ENCODE data around the gene NCAM1.

NCAM1 gene

GRCh38 chr11:113168354-113169342, 207.4 kb downstream of the NCAM1 start:
- DNase-seq (ENCODE audit: low read depth in 3 of 3): no peak

DNA sequence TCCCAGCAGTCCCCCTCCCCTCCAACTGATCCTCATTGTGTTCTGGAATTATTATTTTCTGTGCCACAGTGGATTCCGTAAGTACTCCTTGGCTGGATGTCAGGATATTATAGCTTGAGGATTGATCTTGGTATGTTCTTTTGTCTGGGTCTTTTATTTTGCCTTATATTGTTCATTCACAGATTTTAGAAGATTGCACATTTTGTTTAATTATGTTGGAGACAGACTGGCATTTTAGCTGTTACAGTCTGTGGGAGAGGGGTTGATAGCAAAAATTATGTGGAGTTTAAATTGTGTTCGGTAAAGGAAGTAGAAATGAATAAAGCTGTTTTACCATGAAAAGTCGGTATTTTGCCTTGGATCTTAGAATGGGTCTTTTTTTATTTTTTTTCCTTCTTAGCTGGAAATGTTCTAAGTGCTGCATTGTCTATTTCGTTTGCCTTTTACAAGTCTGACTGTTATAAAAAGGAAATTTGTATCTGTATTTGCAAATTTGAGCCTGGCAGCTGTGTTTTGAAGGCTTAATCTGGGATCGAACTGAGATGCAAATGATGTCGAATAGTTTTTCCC, 211.2 kb downstream of the NCAM1 start:
- no peak for DNase-seq (ENCODE audit: low read depth in 3 of 3)

DNA sequence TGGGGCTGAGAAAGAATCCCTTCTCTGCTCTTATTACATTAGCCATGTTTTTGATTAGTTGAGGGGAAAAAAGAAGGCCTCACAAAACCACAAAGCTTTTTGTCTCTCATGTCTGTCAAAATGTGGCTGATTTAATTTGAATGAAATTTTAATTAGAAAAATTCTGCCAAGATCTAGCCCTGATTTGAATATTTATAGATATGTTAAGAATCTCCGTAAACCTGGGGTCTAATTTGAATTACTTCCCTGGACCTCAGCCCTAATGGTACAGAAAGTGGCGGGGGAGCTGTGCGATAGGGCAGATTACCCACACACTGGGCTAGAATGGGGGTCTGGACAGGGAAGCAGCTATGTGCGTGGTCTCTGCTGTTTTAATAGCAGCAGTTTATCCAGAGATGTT, 211.9 kb downstream of the NCAM1 start:
- no peak for DNase-seq (ENCODE audit: low read depth in 3 of 3)

DNA sequence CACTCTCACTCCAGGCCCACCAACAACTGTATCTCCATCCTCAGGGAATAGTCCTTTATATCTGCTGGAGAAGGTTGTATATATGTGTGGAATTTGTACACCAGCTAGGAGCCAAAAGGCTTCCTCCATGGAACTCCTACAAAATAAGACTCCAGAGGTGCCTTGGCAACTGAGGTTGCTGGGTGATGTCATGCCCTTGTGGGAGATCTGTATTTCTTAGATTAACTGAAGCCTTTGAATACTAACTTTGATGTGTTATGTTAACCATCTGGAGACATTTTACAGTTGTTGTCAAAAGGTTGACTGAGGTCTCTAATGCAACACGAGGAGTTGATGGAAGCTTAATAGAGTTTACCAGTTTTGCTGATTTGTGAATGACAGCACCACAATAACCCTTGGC, 213.7 kb downstream of the NCAM1 start:
- no peak for DNase-seq (ENCODE audit: low read depth in 3 of 3)

GRCh38 chr11:113176599-113177360, 215.6 kb downstream of the NCAM1 start:
- DNase-seq (ENCODE audit: low read depth in 3 of 3): no peak

GRCh38 chr11:113177671-113178070, 216.5 kb downstream of the NCAM1 start:
- no peak for DNase-seq (ENCODE audit: low read depth in 3 of 3)

DNA sequence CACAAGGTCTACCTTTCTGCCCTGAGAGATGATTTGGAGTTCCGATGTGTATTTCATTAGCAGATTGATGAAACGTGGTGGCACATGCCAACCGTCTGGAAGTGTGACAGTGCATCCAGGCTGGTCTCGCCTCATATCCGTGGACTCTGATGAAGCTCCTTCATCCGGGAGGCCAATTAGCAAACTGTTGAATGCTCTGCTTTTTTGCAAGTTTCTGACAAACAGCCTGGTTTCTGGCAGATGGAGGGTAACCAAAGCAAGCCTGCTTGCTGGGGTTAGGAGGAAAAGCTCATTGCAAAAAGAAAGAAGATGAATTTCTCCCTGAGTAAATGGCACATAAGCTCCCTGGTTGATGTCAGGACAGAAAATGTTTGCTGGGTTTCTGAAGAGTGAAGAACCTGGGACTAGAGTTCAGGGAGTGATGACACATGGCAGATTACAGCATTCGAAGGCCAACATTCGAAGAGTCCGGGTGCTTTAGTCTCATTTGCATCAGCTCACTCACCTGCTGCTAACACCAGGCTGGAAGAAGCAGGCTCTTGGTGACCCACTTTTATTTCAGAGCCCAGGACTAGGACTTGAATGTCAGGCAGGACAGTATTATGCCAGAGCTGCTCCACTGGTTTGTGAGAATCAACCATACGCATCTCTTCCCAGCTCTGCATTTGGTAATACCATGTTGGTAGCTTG, 217.3 kb downstream of the NCAM1 start:
- no peak for DNase-seq (ENCODE audit: low read depth in 3 of 3)

GRCh38 chr11:113179181-113179704, 218.0 kb downstream of the NCAM1 start:
- no peak for DNase-seq (ENCODE audit: low read depth in 3 of 3)

DNA sequence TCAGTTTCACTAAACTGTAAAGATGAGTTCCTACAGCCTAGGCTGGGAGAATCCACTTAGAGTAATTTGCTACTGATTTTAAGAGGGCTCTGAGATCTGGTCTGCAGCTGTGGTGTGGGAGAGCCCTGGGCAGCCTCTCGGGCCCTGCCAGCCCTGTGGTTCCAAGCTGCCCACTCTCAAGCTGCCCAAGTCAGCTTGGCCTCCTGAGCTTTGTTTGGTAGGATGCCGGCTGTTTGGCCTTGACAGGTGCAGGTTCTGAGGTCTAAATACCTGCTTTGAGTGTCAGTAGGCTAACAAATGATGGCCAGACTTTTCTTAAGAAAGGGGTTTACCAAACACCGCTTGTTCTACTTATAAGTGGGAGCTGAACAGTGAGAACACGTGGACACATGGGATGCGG, 219.9 kb downstream of the NCAM1 start:
- no peak for DNase-seq (ENCODE audit: low read depth in 3 of 3)

- DNase-seq (ENCODE audit: low read depth in 3 of 3): no peak
Observed at GRCh38 chr11:113182288-113182687, 221.1 kb downstream of the NCAM1 start.

- no peak for DNase-seq (ENCODE audit: low read depth in 3 of 3)
Observed at GRCh38 chr11:113184498-113184897, 223.3 kb downstream of the NCAM1 start.

DNA sequence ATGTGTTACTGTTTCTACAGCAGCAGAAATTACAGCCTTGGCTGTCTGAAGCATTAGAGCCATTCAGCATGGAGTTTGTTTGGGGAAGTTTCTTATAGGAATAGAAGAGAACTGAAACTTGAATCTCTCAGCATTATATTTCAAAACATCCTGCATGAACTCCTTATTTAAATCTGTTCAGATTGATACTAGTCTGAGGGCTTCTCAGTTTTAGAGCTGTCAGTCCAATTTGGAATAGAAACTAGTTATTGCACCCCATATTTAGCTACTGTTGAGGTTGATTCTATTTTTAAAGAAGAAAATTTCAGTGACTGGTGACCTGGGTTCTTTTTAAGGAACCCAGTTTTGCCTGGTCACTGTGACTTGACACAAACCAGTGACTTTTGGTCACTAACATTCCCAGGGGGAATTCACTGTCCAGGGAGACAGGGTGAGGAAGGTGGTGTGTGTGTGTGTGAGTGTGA, 227.2 kb downstream of the NCAM1 start:
- no peak for DNase-seq (ENCODE audit: low read depth in 3 of 3)

DNA sequence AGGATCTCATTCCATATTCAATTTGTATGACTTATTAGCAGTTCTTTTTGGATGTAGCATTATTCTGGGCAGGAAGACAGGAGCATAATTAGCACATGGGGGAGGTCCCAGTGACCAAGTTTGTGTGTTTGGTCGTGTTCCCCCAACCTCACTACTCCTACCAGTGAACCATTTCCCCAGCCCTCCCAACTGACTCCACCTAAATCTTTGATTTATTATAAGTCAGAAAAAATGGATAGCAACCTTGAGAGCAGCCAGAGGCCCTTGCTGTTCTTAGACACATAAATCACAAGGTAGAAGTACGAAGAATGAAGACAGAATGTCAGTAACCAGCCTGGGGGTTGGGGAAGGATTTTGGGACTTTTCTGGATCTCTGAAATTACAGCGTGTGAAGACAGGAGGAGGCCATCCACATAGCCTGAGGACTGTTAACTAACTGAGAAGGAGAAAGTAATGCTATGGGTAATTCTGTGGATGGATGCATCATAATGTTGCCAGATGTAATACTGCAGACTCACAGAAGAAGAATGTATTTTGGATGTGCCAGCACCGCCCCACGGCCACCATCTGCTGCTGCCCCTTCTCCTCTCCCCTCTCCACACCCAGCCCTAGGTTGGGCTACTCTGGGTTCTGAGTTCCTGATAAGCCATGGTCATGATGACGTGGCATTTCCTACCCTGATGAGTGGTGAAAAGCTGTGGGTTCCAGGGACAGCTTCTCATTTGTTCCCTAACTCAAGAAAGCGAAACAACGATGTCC, 228.9 kb downstream of the NCAM1 start:
- DNase-seq (ENCODE audit: low read depth in 3 of 3): no peak

GRCh38 chr11:113192121-113192925, 231.1 kb downstream of the NCAM1 start:
- DNase-seq (ENCODE audit: low read depth in 3 of 3): no peak

DNA sequence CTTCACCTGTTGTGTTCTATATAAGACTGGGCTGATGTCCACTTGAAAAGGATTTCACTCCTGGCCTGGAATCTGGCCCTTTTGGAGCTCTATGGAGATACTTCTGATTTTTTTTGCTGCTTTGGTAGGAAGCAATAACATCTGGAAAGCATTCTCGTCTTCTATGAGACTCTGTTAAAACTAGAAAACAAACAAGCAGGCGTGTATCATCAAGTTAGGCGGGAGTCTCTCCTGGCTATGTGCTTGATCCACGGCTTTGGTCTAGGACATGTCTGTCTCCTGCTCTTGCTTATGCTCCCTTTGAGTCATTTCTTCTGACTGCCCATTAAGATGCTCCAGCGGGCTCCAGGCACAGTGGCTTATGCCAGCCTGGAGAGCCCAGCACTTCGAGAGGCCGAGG, 231.8 kb downstream of the NCAM1 start:
- DNase-seq (ENCODE audit: low read depth in 3 of 3): no peak

- DNase-seq (ENCODE audit: low read depth in 3 of 3): no peak
Observed at GRCh38 chr11:113193946-113194345, 232.7 kb downstream of the NCAM1 start.

DNA sequence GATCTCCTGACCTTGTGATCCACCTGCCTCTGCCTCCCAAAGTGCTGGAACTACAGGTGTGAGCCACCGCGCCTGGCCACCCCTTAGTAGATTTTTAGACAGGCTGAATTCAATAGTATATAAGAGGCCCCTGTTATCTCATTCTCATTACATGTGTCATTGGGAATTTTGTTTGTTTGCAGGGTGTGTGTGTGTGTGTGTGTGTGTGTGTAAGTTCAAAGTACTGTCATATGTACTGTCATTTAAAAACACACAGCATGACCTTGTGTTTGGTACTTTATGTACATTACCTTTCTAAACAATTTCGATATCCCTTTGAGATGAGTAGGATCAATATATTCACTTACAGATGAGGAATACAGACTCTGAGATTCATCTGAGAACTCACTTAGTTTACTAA, 234.5 kb downstream of the NCAM1 start:
- DNase-seq (ENCODE audit: low read depth in 3 of 3): no peak

GRCh38 chr11:113197446-113197845, 236.2 kb downstream of the NCAM1 start:
- DNase-seq (ENCODE audit: low read depth in 3 of 3): no peak

DNA sequence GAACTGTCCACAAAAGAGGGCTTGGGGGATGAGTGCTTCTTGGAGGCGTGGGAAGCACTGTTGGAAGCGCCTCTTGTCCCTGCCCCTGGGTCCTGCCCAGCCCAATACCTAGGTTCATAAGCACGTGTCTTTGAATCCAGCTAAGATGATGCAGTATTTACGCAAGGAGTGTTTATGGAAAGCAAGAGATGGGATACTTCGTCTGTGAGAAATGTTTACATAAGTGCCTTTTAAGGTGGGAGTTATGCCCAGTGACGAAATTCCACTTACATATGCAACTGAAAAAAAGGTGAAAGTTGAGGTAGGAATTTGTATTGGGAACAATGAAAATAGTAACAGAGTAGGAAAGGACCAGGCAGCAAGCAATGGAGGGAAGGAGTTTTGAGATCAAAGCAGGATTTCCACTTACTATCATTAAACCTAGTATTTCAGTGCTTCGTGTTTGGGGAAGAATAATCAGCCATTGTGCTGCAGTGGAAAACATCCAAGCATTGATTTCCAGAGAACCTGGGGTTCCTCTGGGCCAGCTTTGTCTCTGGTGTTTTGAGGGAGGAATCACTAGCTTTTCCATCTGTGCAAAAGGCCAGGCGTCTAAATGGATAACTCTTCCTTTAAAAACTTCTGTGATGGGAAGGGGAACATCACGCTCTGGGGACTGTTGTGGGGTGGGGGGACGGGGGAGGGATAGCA, 237.9 kb downstream of the NCAM1 start:
- DNase-seq (ENCODE audit: low read depth in 3 of 3): no peak
